DOHH2 (cell line): ENCODE measurements around the gene EEF1A1.

Experiments
- EZH2phosphoT487 ChIP-seq: fragments of 200-600 bp; sonication (generic); IDR thresholded peaks from 2 replicates; pipeline ENCODE4 v1.6.1; 2017; ENCODE audit warnings: borderline replicate concordance, mild to moderate bottlenecking, antibody characterized with exemption, low read length, moderate library complexity, mixed read lengths
- TF ChIP-seq, protein P1 (sequence below): fragments of 200-600 bp; sonication (generic); IDR thresholded peaks from one replicate; pipeline ENCODE4 v1.5.1; 2014; ENCODE audit warnings: antibody characterized with exemption, mild to moderate bottlenecking, low read depth, low read length; ENCODE audit not compliant: poor library complexity, severe bottlenecking

DNA sequence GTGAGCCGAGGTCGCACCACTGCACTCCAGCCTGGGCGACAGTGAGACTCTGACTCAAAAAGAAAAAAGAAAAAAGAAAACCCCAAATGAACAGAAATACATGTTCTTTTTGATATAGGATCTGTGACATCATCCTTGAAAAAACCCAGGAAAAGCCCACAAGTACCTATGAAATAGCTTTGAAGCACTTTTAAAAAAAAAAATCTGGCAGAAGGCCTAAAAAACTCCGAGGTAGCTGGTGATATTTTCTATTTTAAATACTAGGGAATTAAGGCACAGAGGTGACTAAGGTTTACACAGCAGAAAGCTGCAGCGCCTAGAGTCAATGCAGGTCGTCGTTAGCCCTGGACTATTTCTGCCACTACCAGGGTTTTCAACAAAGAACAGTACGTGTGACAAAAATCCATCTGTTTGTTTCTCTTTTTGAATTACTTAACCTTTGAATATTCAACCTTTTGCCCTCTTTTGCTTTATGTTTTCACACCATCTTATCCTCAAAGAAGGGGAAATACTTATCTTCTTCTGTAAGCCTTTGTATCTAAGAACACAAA lies 39.4 kb upstream of the EEF1A1 start:
- no peak for TF ChIP-seq EZH2phosphoT487
- TF ChIP-seq, protein P1, sequence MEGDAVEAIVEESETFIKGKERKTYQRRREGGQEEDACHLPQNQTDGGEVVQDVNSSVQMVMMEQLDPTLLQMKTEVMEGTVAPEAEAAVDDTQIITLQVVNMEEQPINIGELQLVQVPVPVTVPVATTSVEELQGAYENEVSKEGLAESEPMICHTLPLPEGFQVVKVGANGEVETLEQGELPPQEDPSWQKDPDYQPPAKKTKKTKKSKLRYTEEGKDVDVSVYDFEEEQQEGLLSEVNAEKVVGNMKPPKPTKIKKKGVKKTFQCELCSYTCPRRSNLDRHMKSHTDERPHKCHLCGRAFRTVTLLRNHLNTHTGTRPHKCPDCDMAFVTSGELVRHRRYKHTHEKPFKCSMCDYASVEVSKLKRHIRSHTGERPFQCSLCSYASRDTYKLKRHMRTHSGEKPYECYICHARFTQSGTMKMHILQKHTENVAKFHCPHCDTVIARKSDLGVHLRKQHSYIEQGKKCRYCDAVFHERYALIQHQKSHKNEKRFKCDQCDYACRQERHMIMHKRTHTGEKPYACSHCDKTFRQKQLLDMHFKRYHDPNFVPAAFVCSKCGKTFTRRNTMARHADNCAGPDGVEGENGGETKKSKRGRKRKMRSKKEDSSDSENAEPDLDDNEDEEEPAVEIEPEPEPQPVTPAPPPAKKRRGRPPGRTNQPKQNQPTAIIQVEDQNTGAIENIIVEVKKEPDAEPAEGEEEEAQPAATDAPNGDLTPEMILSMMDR = no peak
